CD4-positive, CD25-positive, alpha-beta regulatory T cell (primary cell): ENCODE measurements around the gene UGT1A7. TPM values are rescaled to one million over a fixed set of nuclear protein-coding genes. Genes with fewer than 3 reads are reported as not detected.
A peak's percentile ranks its signal among the peaks of the same experiment; 100 is the strongest.
"Not testable (repeated sequence)": the region's sequence is repeated elsewhere in the genome, so short reads cannot be mapped to it uniquely, and the experiment has no call there.

ENCODE experiments used
- ATAC-seq, 2 donors: fragments of 150-1000 bp; cut with Tn5 transposase; one replicate each; pipeline ENCODE4 v1.10.0; 2021; ENCODE audit warnings: low read depth in 2 of 2, moderate number of reproducible peaks in 2 of 2, moderate library complexity in 1 of 2
- DNase-seq, 3 donors: peaks; one replicate each; pipeline versions ENCODE4 v3.0.0 to v3.0.0-alpha.2; 2012 to 2022; ENCODE audit warnings: mixed read lengths in 1 of 3
- H3K27ac ChIP-seq: one replicate; pipeline ENCODE4 v1.7.0; 2013; ENCODE audit warnings: mild to moderate bottlenecking, low read length; ENCODE audit not compliant: insufficient read depth, poor library complexity, severe bottlenecking
- H3K27me3 ChIP-seq: one replicate; pipeline ENCODE4 v1.7.0; 2013; ENCODE audit warnings: low read length; ENCODE audit not compliant: control insufficient read depth, insufficient read depth
- H3K36me3 ChIP-seq: one replicate; pipeline ENCODE4 v1.7.0; 2013; ENCODE audit warnings: mild to moderate bottlenecking, low read length, moderate library complexity; ENCODE audit not compliant: control insufficient read depth, insufficient read depth
- H3K4me1 ChIP-seq: 2 replicates; pipeline ENCODE4 v1.7.0; 2013; ENCODE audit warnings: mild to moderate bottlenecking, low read length; ENCODE audit not compliant: insufficient read depth, control insufficient read depth, poor library complexity, severe bottlenecking
- H3K4me3 ChIP-seq: one replicate; pipeline ENCODE4 v1.7.0; 2013; ENCODE audit warnings: low read depth, mild to moderate bottlenecking, low read length, moderate library complexity
- H3K9me3 ChIP-seq, 2 experiments: 1 replicate in 1 of 2; 2 replicates in 1 of 2; pipeline ENCODE4 v1.7.0; 2013; ENCODE audit warnings: low read length in 2 of 2, mild to moderate bottlenecking in 1 of 2, moderate library complexity in 1 of 2; ENCODE audit not compliant: control insufficient read depth in 2 of 2
- H3K27ac Mint-ChIP-seq, 3 donors: one replicate each; pipeline ENCODE4 v1.8.0; 2020 to 2022; ENCODE audit warnings: mild to moderate bottlenecking in 3 of 3, mixed read lengths in 3 of 3, moderate library complexity in 2 of 3
- H3K27me3 Mint-ChIP-seq: one replicate; pipeline ENCODE4 v1.8.0; 2022; ENCODE audit warnings: mild to moderate bottlenecking, mixed read lengths
- H3K36me3 Mint-ChIP-seq: one replicate; pipeline ENCODE4 v1.8.0; 2020; ENCODE audit warnings: mixed read lengths
- H3K4me1 Mint-ChIP-seq, 4 donors: one replicate each; pipeline ENCODE4 v1.8.0; 2020 to 2022; ENCODE audit warnings: mixed read lengths in 4 of 4, mild to moderate bottlenecking in 1 of 4
- H3K4me3 Mint-ChIP-seq, 4 donors: one replicate each; pipeline ENCODE4 v1.8.0; 2020 to 2022; ENCODE audit warnings: mild to moderate bottlenecking in 4 of 4, mixed read lengths in 4 of 4, moderate library complexity in 3 of 4
- H3K9me3 Mint-ChIP-seq, 7 donors: one replicate each; pipeline ENCODE4 v1.8.0; 2020 to 2022; ENCODE audit warnings: mixed read lengths in 7 of 7, mild to moderate bottlenecking in 3 of 7, moderate library complexity in 2 of 7
- polyA plus RNA-seq, 4 donors: library from polyadenylated mRNA; unstranded; fragments of 300-500 nt; fragmentation: Illumina TruSeq; gene quantifications; one replicate each; pipeline ENCODE4 v1.2.3, GENCODE V29; 2021
- total RNA-seq: library from RNA; stranded (reverse); gene quantifications from one replicate; pipeline ENCODE4 v1.2.3, GENCODE V29; 2022

The UGT1A7 gene
- total and polyA plus RNA-seq, 5 donors from 2014 or later, result not detected

GRCh38 chr2:233691443-233692433 lies 10.0 kb downstream of the UGT1A7 start:
- Histone ChIP-seq H3K27ac (no peak overlapping the region), H3K9me3 (no peaks in the 10 kb centered on the region), H3K36me3 (no peaks in the 10 kb centered on the region), H3K4me3 (no peak overlapping the region), H3K4me1 (no peaks in the 10 kb centered on the region), H3K27me3 (peaks cover 4% of the 10 kb centered on the region)
- no peaks in the 10 kb centered on the region for H3K36me3 Mint-ChIP-seq
- H3K9me3 Mint-ChIP-seq, result peaks cover 0 to 2% (median 0%) of the 10 kb centered on the region in 7 donors
- ATAC-seq (no peak), DNase-seq (no peak)
- H3K27me3 Mint-ChIP-seq, result peaks cover 29% of the 10 kb centered on the region
- H3K4me3 Mint-ChIP-seq, result no peak overlapping the region
- H3K27ac Mint-ChIP-seq, result no peak overlapping the region
- H3K4me1 Mint-ChIP-seq, result no peaks in the 10 kb centered on the region

DNA sequence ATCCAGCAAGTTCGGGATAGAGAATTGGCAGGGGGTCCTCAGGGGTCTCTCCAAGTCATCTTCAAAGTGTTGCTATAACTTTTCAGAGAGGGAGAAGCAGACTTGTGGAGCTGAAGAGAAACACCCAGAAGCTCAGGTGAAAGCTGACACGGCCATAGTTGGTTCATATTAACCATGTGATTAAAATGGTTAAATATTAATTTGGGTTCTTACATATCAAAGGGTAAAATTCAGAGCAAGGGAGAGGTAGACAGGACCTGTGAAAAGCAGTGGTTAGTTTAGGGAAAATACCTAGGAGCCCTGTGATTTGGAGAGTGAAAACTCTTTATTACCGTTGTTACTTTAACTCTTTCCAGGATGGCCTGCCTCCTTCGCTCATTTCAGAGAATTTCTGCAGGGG lies 10.9 kb downstream of the UGT1A7 start, which contains the start of gene UGT1A6:
Gene UGT1A6, plus strand, starts transcription at position 243 of the 400 bp plus-strand sequence. Its CDS starts 115 bp downstream, at position 358.
- Mint-ChIP-seq H3K36me3 (no peaks in the 10 kb centered on the region), H3K9me3 (peaks cover 0 to 2% (median 0%) of the 10 kb centered on the region in 7 donors), H3K4me3 (peak within 1 kb of the TSS in 1 of 4 donors; percentile 24), H3K27me3 (peaks cover 26% of the 10 kb centered on the region), H3K27ac (no peak within 1 kb of the TSS), H3K4me1 (no peaks in the 10 kb centered on the region)
- DNase-seq, result no peak
- no peak within 1 kb of the TSS for H3K4me3 ChIP-seq
- H3K27me3 ChIP-seq, result peaks cover 4% of the 10 kb centered on the region
- ATAC-seq, result no peak
- H3K36me3 ChIP-seq, result no peaks in the 10 kb centered on the region
- no peak within 1 kb of the TSS for H3K27ac ChIP-seq
- H3K4me1 ChIP-seq, result no peaks in the 10 kb centered on the region
- no peaks in the 10 kb centered on the region for H3K9me3 ChIP-seq

GRCh38 chr2:233693963-233694362 lies 12.3 kb downstream of the UGT1A7 start:
- Mint-ChIP-seq H3K36me3 (no peaks in the 10 kb centered on the region), H3K9me3 (peaks cover 0 to 5% (median 0%) of the 10 kb centered on the region in 7 donors), H3K4me3 (no peak overlapping the region), H3K4me1 (no peaks in the 10 kb centered on the region), H3K27ac (no peak overlapping the region), H3K27me3 (peaks cover 26% of the 10 kb centered on the region)
- Histone ChIP-seq H3K36me3 (no peaks in the 10 kb centered on the region), H3K4me1 (no peaks in the 10 kb centered on the region), H3K27me3 (peaks cover 3% of the 10 kb centered on the region), H3K27ac (no peak overlapping the region), H3K9me3 (no peaks in the 10 kb centered on the region), H3K4me3 (no peak overlapping the region)
- ATAC-seq (no peak), DNase-seq (no peak)

DNA sequence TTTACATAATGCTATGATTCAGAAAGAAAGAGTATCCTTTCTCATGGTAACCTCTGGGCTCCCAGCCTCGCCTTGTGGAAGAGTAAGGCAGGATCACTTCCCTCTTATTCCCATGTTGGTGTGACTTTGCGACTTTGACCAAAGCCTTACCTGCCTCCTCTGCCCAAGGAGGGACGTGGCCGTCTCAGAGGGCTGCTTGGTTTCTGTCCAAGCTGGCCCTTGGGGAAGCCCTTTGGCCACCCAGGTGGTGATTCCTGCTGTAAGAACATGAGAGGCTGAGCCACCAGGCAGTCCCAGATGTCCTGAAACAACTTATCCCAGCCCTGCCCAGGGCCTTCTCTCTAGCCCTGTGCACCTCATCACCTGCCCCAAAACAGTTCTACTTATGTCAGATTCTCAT lies 17.0 kb downstream of the UGT1A7 start:
- Histone ChIP-seq H3K9me3 (no peaks in the 10 kb centered on the region), H3K27me3 (peaks cover 2% of the 10 kb centered on the region), H3K27ac (no peak overlapping the region), H3K36me3 (no peaks in the 10 kb centered on the region), H3K4me3 (no peak overlapping the region), H3K4me1 (no peaks in the 10 kb centered on the region)
- Mint-ChIP-seq H3K27me3 (peaks cover 24% of the 10 kb centered on the region), H3K36me3 (no peaks in the 10 kb centered on the region), H3K4me3 (no peak overlapping the region), H3K4me1 (no peaks in the 10 kb centered on the region), H3K27ac (no peak overlapping the region), H3K9me3 (peaks cover 0 to 6% (median 0%) of the 10 kb centered on the region in 7 donors)
- no peak for ATAC-seq
- DNase-seq, result no peak

DNA sequence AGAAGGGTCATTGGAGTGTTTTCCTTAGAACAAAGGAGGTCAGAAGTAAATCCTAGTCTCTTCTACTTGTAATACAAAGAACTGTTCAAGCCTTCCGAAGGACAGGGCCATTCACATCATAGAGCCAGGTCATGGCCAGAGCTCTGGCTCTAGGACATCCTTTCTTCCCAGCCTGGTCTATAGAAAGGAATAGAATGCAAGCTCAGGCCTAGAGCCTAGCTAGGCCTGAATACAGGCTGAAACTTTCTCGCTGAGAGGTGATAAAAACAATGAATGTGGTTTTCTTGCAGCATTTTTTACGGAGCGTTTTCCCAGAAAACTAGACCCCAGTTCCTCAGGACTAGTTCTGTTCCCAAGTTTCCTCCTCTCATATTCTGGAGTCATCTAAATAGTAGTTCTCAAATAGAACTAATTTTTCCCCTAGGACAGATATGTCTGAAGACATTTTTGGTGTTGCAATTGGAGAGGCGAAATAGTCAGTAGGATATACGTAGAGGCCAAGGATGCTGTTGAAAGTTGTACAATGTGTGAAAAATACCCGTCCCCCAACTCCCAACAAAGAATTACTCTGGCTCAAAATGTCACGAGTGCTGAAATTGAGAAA lies 17.8 kb downstream of the UGT1A7 start:
- Histone ChIP-seq H3K4me1 (no peaks in the 10 kb centered on the region), H3K27ac (no peak overlapping the region), H3K9me3 (no peaks in the 10 kb centered on the region), H3K27me3 (peaks cover 2% of the 10 kb centered on the region), H3K36me3 (no peaks in the 10 kb centered on the region), H3K4me3 (no peak overlapping the region)
- no peaks in the 10 kb centered on the region for H3K4me1 Mint-ChIP-seq
- H3K27me3 Mint-ChIP-seq, result peaks cover 24% of the 10 kb centered on the region
- no peaks in the 10 kb centered on the region for H3K36me3 Mint-ChIP-seq
- peaks cover 0 to 6% (median 0%) of the 10 kb centered on the region in 7 donors for H3K9me3 Mint-ChIP-seq
- H3K27ac Mint-ChIP-seq, result no peak overlapping the region
- ATAC-seq (no peak), DNase-seq (no peak)
- H3K4me3 Mint-ChIP-seq, result no peak overlapping the region

DNA sequence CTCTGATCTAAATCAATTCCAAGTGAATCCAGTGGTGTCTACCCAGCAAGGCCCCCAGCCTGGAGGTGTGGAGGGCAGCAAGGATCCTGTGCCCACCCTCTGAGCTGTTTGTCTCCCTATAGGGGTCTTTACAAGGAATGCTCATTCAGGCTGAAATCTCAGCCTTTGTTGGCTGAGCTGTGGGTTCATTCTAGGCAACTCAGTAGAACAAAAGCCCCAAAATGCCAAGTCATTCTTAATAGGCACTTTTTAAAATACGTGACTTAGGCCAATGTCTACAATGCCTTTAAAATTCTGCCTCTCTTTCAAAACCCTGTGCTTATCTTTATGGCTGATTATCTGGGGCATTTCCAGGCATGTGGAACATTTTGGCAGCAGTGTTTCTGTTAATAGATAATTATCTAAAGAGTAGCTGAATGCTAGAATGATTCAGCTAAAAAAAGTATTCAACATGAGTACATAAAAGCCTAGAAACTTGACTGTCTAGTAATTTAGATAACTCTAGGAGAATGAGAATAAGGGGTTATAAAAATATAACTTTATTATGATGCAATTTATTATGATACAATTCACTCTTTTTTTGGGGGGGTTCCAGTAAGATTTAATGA lies 18.4 kb downstream of the UGT1A7 start:
- no peak overlapping the region for H3K27ac ChIP-seq
- Mint-ChIP-seq H3K27me3 (peaks cover 24% of the 10 kb centered on the region), H3K27ac (no peak overlapping the region), H3K4me1 (no peaks in the 10 kb centered on the region), H3K36me3 (no peaks in the 10 kb centered on the region), H3K4me3 (no peak overlapping the region), H3K9me3 (peaks cover 0 to 6% (median 0%) of the 10 kb centered on the region in 7 donors)
- ATAC-seq (no peak), DNase-seq (no peak)
- H3K4me3 ChIP-seq, result no peak overlapping the region
- H3K36me3 ChIP-seq, result no peaks in the 10 kb centered on the region
- peaks cover 2% of the 10 kb centered on the region for H3K27me3 ChIP-seq
- H3K4me1 ChIP-seq, result no peaks in the 10 kb centered on the region
- no peaks in the 10 kb centered on the region for H3K9me3 ChIP-seq

DNA sequence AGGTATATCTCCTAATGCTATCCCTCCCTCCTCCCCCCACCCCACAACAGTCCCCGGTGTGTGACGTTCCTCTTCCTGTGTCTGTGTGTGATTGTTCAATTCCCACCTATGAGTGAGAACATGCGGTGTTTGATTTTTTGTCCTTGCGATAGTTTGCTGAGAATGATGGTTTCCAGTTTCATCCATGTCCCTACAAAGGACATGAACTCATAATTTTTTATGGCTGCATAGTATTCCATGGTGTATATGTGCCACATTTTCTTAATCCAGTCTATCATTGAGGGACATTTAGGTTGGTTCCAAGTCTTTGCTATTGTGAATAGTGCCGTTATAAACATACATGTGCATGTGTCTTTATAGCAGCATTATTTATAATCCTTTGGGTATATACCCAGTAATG lies 19.1 kb downstream of the UGT1A7 start:
- not testable (repeated sequence) for H3K9me3 Mint-ChIP-seq, H3K4me1 ChIP-seq, H3K4me1 Mint-ChIP-seq, H3K27ac ChIP-seq, DNase-seq, H3K36me3 Mint-ChIP-seq, ATAC-seq, H3K36me3 ChIP-seq, H3K4me3 Mint-ChIP-seq, H3K27ac Mint-ChIP-seq, H3K9me3 ChIP-seq, H3K27me3 ChIP-seq, H3K4me3 ChIP-seq
- peaks cover 19% of the 10 kb centered on the region for H3K27me3 Mint-ChIP-seq
